Measurements from ENCODE around the gene NOP53. TPM values are rescaled to one million over a fixed set of nuclear protein-coding genes. Genes with fewer than 3 reads are reported as not detected.

The NOP53 gene
- total and polyA plus RNA-seq, 2 donors (not counting 3 experiments of a cell fraction or from before 2014, with no cell fraction given) = 119 to 150 TPM

GRCh38 chr19:47781590-47782262 is 36.4 kb downstream of the NOP53 start:
- Histone ChIP-seq H3K4me2 (ENCODE audit: insufficient read depth, low read length) (no peak overlapping the region), H3K79me2 (ENCODE audit: control insufficient read depth, insufficient read depth, low read length) (peaks cover 30% of the 10 kb centered on the region), H3K4me3 (replicated peaks in 1 of 3; ENCODE audit: insufficient read depth in 1 of 3, low read depth in 1 of 3, low read length in 3 of 3) (no peak overlapping the region), H3K9ac (replicated peaks; ENCODE audit: extremely low read depth, insufficient read depth, low read length) (no peak overlapping the region), H3K27ac (ENCODE audit: insufficient read depth, low read depth, low read length) (no peak overlapping the region), H3K9me1 (replicated peaks; ENCODE audit: control insufficient read depth, extremely low read depth, insufficient read depth, low read length) (no peaks in the 10 kb centered on the region), H3K36me3 (ENCODE audit: control insufficient read depth in 2 of 2, extremely low read depth in 1 of 2, insufficient read depth in 2 of 2, low read length in 2 of 2) (peaks cover 4 to 28% of the 10 kb centered on the region in 2 experiments), H3K9me3 (replicated peaks; ENCODE audit: control insufficient read depth, insufficient read depth, low read length) (no peaks in the 10 kb centered on the region), H3K4me1 (ENCODE audit: control insufficient read depth, extremely low read depth, insufficient read depth, low read length) (peaks cover 11% of the 10 kb centered on the region), H2AFZ (ENCODE audit: low read depth, low read length) (no peak overlapping the region), H4K20me1 (replicated peaks; ENCODE audit: control insufficient read depth, extremely low read depth, insufficient read depth, low read length) (no peaks in the 10 kb centered on the region), H3K27me3 (ENCODE audit: control insufficient read depth in 2 of 2, insufficient read depth in 2 of 2, low read length in 2 of 2) (no peaks in the 10 kb centered on the region)
- BruUV-seq (replicated peaks) = no TSS peak
- FAIRE-seq = no peak
- intact Hi-C loops (cut with micrococcal nuclease) (no loop called here), dilution Hi-C loops (cut with MboI; ENCODE audit: extremely low pct_ligation_motif_present, low sequenced_read_pairs) (no loop called here)
- ChIA-PET CTCF (interaction anchor here (1.0 to 3.0 kb wide), 2 partner anchors 16 to 68 kb away, joined by 3 to 20 read pairs; partner anchors contain the start of gene EHD2), POLR2A (no interaction called here)
- TF ChIP-seq POLR2AphosphoS5 (IDR thresholded peaks at IDR 0.05; ENCODE audit: insufficient read depth, low read depth, low read length) (no peak), POLR2A (IDR thresholded peaks at IDR 0.05; ENCODE audit: low read depth, low read length) (no peak), FOS (IDR thresholded peaks at IDR 0.05; ENCODE audit: borderline replicate concordance, insufficient read depth, low read length) (no peak), MAX (IDR thresholded peaks at IDR 0.05; ENCODE audit: insufficient read depth, insufficient read length) (no peak), EZH2 (IDR thresholded peaks at IDR 0.05; ENCODE audit: borderline replicate concordance, low read depth, low read length, severe bottlenecking) (no peak), JUN (IDR thresholded peaks at IDR 0.05; ENCODE audit: borderline replicate concordance, insufficient read depth, insufficient read length, low read depth) (no peak), CTCF (IDR thresholded peaks at IDR 0.05; ENCODE audit: extremely low read depth in 1 of 2, insufficient read depth in 1 of 2, low read depth in 1 of 2, low read length in 2 of 2) (no peak), MYC (IDR thresholded peaks at IDR 0.05; ENCODE audit: low read depth, low read length) (no peak), GATA2 (IDR thresholded peaks at IDR 0.05; ENCODE audit: insufficient read depth, insufficient read length, low read depth, low read length) (no peak)
- DNase-seq (ENCODE audit: low read depth, low spot score) = no peak

Measured in endothelial cell of umbilical vein (primary cell).